HCT116 (cell line): ENCODE measurements around the gene CPSF7. TPM values are rescaled to one million over a fixed set of nuclear protein-coding genes. Genes with fewer than 3 reads are reported as not detected.

Experiments
- ATAC-seq: fragments of 200-7000 bp; cut with Tn5 transposase; 2 replicates; pipeline ENCODE4 v1.9.1; 2020; ENCODE audit warnings: mild to moderate bottlenecking, moderate library complexity
- BruUV-seq: library from RNA; stranded (reverse); fragments of 400-500 nt; replicated peaks from 2 replicates; lab custom pipeline; 2021; lab: Mats Ljungman, UMichigan
- CTCF ChIA-PET: fragments of 300-600 bp; sonication (Branson Sonifier 250); formaldehyde crosslinking; loops from one replicate; lab custom pipeline; 2021; ENCODE audit warnings: antibody characterized with exemption; lab: Charles Lee
- POLR2A ChIA-PET: fragments of 300-600, 350-600 bp; sonication (Branson Sonifier 250); formaldehyde crosslinking; loops from one replicate; lab custom pipeline; 2021; ENCODE audit warnings: antibody characterized with exemption; lab: Charles Lee
- RAD21 ChIA-PET, 2 experiments: fragments of 300-600 bp; sonication (Branson Sonifier 250); formaldehyde crosslinking; loops; one replicate each; lab custom pipeline; 2023; ENCODE audit warnings: low total read pairs in 2 of 2; ENCODE audit not compliant: uncharacterized antibody in 2 of 2, unreplicated experiment in 2 of 2, low non-redundant PET in 1 of 2; lab: Charles Lee
- DNase-seq: peaks from one replicate; pipeline ENCODE4 v3.0.0-alpha.2; 2010; ENCODE audit warnings: low read depth, low spot score
- H2AFZ ChIP-seq: fragments of 200-600 bp; shearing (Covaris generic), sonication (generic); 2 replicates; pipeline ENCODE4 v1.6.1; 2017; ENCODE audit warnings: low read depth, mixed run types, mixed read lengths, antibody characterized with exemption, low read length; ENCODE audit not compliant: poor library complexity, severe bottlenecking
- H3K27ac ChIP-seq: 2 replicates; pipeline ENCODE4 v1.5.1; 2012; ENCODE audit warnings: low read depth, low read length
- H3K27me3 ChIP-seq: fragments of 200-600 bp; sonication (generic); 2 replicates; pipeline ENCODE4 v1.6.1; 2016; ENCODE audit warnings: mixed run types, low read length, mixed read lengths; ENCODE audit not compliant: insufficient read depth
- H3K36me3 ChIP-seq, 2 experiments: fragments of 200-500 bp in 1 of 2; fragments of 200-600 bp in 1 of 2; sonication (Bioruptor generic) in 1 of 2; sonication (generic) in 1 of 2; 2 replicates each; pipeline versions ENCODE4 v1.5.1 to v1.6.1; 2014 to 2016; ENCODE audit warnings: low read length in 2 of 2, inconsistent platforms in 1 of 2, mixed read lengths in 1 of 2, mixed run types in 1 of 2; ENCODE audit not compliant: insufficient read depth in 2 of 2, control insufficient read depth in 1 of 2
- H3K4me1 ChIP-seq, 2 experiments: fragments of 200-600 bp in 1 of 2; sonication (generic) in 1 of 2; 2 replicates each; pipeline versions ENCODE4 v1.5.1 to v1.6.1; 2012 to 2017; ENCODE audit warnings: low read length in 2 of 2, inconsistent platforms in 1 of 2, mild to moderate bottlenecking in 1 of 2, mixed read lengths in 1 of 2, mixed run types in 1 of 2, moderate library complexity in 1 of 2; ENCODE audit not compliant: insufficient read depth in 2 of 2, control insufficient read depth in 1 of 2
- H3K4me2 ChIP-seq: fragments of 200-600 bp; sonication (generic); 2 replicates; pipeline ENCODE4 v1.6.1; 2017; ENCODE audit warnings: mixed run types, low read length, mixed read lengths
- H3K4me3 ChIP-seq, 2 experiments: fragments of 200-600 bp in 1 of 2; sonication (generic) in 1 of 2; replicated peaks in 1 of 2; 2 replicates each; pipeline ENCODE4 v1.5.1; 2011 to 2016; ENCODE audit warnings: low read length in 2 of 2, control low read depth in 1 of 2, low read depth in 1 of 2, mild to moderate bottlenecking in 1 of 2, mixed read lengths in 1 of 2, mixed run types in 1 of 2
- H3K79me2 ChIP-seq: fragments of 200-600 bp; sonication (generic); 2 replicates; pipeline ENCODE4 v1.6.1; 2017; ENCODE audit warnings: mild to moderate bottlenecking, mixed run types, low read length, moderate library complexity, mixed read lengths; ENCODE audit not compliant: insufficient read depth
- H3K9ac ChIP-seq: fragments of 200-600 bp; sonication (generic); 2 replicates; pipeline ENCODE4 v1.6.1; 2016; ENCODE audit warnings: low read length, mixed read lengths
- H3K9me2 ChIP-seq: fragments of 200-600 bp; sonication (generic), shearing (Covaris generic); 2 replicates; pipeline ENCODE4 v1.6.1; 2017; ENCODE audit warnings: mixed run types, mild to moderate bottlenecking, moderate library complexity; ENCODE audit not compliant: insufficient read depth
- H3K9me3 ChIP-seq, 2 experiments: fragments of 200-500 bp in 1 of 2; fragments of 200-600 bp in 1 of 2; sonication (Bioruptor generic) in 1 of 2; sonication (generic) in 1 of 2; 2 replicates each; pipeline ENCODE4 v1.6.1; 2014 to 2017; ENCODE audit warnings: low read length in 2 of 2, mixed read lengths in 2 of 2, inconsistent platforms in 1 of 2, low read depth in 1 of 2, mild to moderate bottlenecking in 1 of 2, mixed run types in 1 of 2, moderate library complexity in 1 of 2; ENCODE audit not compliant: control insufficient read depth in 1 of 2, insufficient read depth in 1 of 2
- H4K20me1 ChIP-seq: fragments of 200-600 bp; sonication (generic), shearing (Covaris generic); 2 replicates; pipeline ENCODE4 v1.6.1; 2017; ENCODE audit warnings: mixed run types, mild to moderate bottlenecking, moderate library complexity; ENCODE audit not compliant: insufficient read depth
- CBX3 ChIP-seq: IDR thresholded peaks from 2 replicates; pipeline ENCODE4 v1.6.1; 2012; ENCODE audit warnings: low read depth
- CEBPB ChIP-seq: IDR thresholded peaks from 2 replicates; pipeline ENCODE4 v1.6.1; 2012; ENCODE audit warnings: low read depth
- EGR1 ChIP-seq: IDR thresholded peaks from 2 replicates; pipeline ENCODE4 v1.6.1; 2012; ENCODE audit warnings: low read depth
- ELF1 ChIP-seq: IDR thresholded peaks from 2 replicates; pipeline ENCODE4 v1.6.1; 2012; ENCODE audit warnings: low read depth, borderline replicate concordance
- EZH2phosphoT487 ChIP-seq: fragments of 200-600 bp; IDR thresholded peaks from 2 replicates; pipeline ENCODE4 v1.6.1; 2018; ENCODE audit warnings: antibody characterized with exemption, borderline replicate concordance
- JUND ChIP-seq: IDR thresholded peaks from 2 replicates; pipeline ENCODE4 v1.6.1; 2012
- POLR2A ChIP-seq: IDR thresholded peaks from 2 replicates; pipeline ENCODE4 v1.7.0; 2011; ENCODE audit warnings: borderline replicate concordance; ENCODE audit not compliant: insufficient read depth, insufficient read length; ENCODE audit errors: extremely low read depth
- POLR2AphosphoS5 ChIP-seq: IDR thresholded peaks from 2 replicates; pipeline ENCODE4 v1.6.1; 2011; ENCODE audit warnings: mild to moderate bottlenecking, low read depth, low read length, moderate library complexity
- RAD21 ChIP-seq: IDR thresholded peaks from 2 replicates; pipeline ENCODE4 v1.6.1; 2012; ENCODE audit warnings: low read depth, mild to moderate bottlenecking
- TCF7L2 ChIP-seq: IDR thresholded peaks from 2 replicates; pipeline ENCODE4 v1.7.0; 2011; ENCODE audit warnings: borderline replicate concordance, inconsistent platforms; ENCODE audit not compliant: insufficient read depth, insufficient read length; ENCODE audit errors: extremely low read depth
- ZNF274 ChIP-seq: fragments of 200-500 bp; sonication (Bioruptor generic); IDR thresholded peaks from 2 replicates; pipeline ENCODE4 v1.6.1; 2014; ENCODE audit warnings: mild to moderate bottlenecking, low read depth, low read length, inconsistent platforms
- intact Hi-C: fragments of 100-400 bp; cut with micrococcal nuclease; formaldehyde crosslinking; loops from 2 replicates; pipeline ENCODE4 v1.10.0; 2022
- total RNA-seq: library from RNA; stranded (reverse); gene quantifications from one replicate; pipeline ENCODE4 v1.2.1, GENCODE V29; 2021; ENCODE audit not compliant: unreplicated experiment
- TF ChIP-seq, protein P1 (sequence below): IDR thresholded peaks from 2 replicates; pipeline ENCODE4 v1.6.1; 2012
- TF ChIP-seq, protein P2 (sequence below), 3 experiments: fragments of 200-600 bp in 1 of 3; sonication (generic) in 1 of 3; IDR thresholded peaks in 2 of 3; conservative IDR thresholded peaks in 1 of 3; 2 replicates each; pipeline ENCODE4 v1.5.1; 2012 to 2017; ENCODE audit warnings: low read depth in 2 of 3, low read length in 2 of 3, antibody characterized with exemption in 1 of 3, borderline replicate concordance in 1 of 3, control low read depth in 1 of 3, mild to moderate bottlenecking in 1 of 3, mixed read lengths in 1 of 3, mixed run types in 1 of 3, moderate library complexity in 1 of 3; ENCODE audit not compliant: insufficient read depth in 1 of 3
- TF ChIP-seq, protein P3 (sequence below): IDR thresholded peaks from 2 replicates; pipeline ENCODE4 v1.6.1; 2011; ENCODE audit warnings: mild to moderate bottlenecking, low read length, moderate library complexity; ENCODE audit not compliant: insufficient replicate concordance; ENCODE audit errors: extremely low read depth

The CPSF7 gene
- total RNA-seq, 1 experiment from 2014 or later, result 110 TPM

DNA sequence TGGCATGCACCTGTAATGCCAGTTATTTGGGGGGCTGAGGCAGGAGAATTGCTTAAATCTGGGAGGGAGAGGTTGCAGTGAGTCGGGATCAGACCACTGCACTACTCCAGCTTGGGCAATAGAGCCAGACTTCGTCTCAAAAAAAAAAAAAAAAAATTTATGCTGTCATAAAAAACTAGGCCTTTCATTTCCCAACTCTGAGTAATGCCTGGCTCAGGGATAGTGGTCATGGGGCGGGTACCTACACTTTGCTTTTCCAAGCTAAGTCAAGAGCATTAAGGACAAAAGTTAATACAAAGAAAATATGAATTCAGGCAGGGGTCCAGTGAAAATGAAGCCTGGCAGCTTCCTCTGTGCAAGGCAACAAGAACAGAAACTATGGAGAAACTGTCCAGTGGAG, 16.3 kb downstream of the CPSF7 start (continued):
- no peak for TF ChIP-seq EZH2phosphoT487
- TF ChIP-seq JUND, result no peak
- no peak for TF ChIP-seq ELF1
- no peak for TF ChIP-seq ZNF274

DNA sequence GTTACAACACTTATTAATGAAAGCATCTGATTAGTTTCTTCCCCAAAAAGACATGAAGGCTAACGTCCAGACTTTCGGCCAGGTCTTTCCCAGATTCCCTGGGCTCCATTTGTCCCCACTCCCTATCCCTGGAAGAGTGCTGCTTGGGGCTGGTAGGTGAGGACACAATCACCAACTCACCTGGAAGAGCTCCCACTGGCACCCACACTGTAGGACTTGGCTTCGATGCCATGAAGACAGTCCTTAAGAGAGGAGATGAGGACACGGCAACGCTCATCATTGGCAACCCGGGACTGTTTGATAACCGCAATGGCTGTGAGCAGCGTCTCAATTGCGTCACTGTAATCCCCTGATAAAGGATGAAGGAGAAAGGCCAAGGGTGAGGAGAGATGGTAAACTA, 18.2 kb downstream of the CPSF7 start:
- Histone ChIP-seq H3K27ac (no peak overlapping the region), H3K9ac (no peak overlapping the region), H2AFZ (no peak overlapping the region), H3K36me3 (peaks cover 69 to 78% of the 10 kb centered on the region in 2 experiments), H3K9me3 (no peaks in the 10 kb centered on the region), H4K20me1 (peaks cover 8% of the 10 kb centered on the region; the same call in 1 of the 2 replicates), H3K27me3 (no peaks in the 10 kb centered on the region), H3K4me1 (no peaks in the 10 kb centered on the region), H3K4me3 (no peak overlapping the region), H3K79me2 (peaks cover 45% of the 10 kb centered on the region), H3K4me2 (no peak overlapping the region), H3K9me2 (no peaks in the 10 kb centered on the region)
- DNase-seq (no peak), ATAC-seq (no peak)
- no TSS peak for BruUV-seq
- ChIA-PET POLR2A (no interaction called here), RAD21 (no interaction called here), CTCF (no interaction called here)
- TF ChIP-seq, protein P1, sequence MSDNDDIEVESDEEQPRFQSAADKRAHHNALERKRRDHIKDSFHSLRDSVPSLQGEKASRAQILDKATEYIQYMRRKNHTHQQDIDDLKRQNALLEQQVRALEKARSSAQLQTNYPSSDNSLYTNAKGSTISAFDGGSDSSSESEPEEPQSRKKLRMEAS, result no peak
- no peak for TF ChIP-seq CBX3
- TF ChIP-seq CEBPB, result no peak
- TF ChIP-seq POLR2AphosphoS5, result no peak
- TF ChIP-seq, protein P2, sequence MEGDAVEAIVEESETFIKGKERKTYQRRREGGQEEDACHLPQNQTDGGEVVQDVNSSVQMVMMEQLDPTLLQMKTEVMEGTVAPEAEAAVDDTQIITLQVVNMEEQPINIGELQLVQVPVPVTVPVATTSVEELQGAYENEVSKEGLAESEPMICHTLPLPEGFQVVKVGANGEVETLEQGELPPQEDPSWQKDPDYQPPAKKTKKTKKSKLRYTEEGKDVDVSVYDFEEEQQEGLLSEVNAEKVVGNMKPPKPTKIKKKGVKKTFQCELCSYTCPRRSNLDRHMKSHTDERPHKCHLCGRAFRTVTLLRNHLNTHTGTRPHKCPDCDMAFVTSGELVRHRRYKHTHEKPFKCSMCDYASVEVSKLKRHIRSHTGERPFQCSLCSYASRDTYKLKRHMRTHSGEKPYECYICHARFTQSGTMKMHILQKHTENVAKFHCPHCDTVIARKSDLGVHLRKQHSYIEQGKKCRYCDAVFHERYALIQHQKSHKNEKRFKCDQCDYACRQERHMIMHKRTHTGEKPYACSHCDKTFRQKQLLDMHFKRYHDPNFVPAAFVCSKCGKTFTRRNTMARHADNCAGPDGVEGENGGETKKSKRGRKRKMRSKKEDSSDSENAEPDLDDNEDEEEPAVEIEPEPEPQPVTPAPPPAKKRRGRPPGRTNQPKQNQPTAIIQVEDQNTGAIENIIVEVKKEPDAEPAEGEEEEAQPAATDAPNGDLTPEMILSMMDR (IDR thresholded peaks at IDR 0.05 in 2 of 3, conservative IDR thresholded peaks at IDR 0.05 in 1 of 3; ENCODE audit: borderline replicate concordance in 1 of 3, insufficient read depth in 1 of 3, low read depth in 2 of 3, low read length in 2 of 3), result no peak
- no peak for TF ChIP-seq TCF7L2
- TF ChIP-seq ELF1, result no peak
- TF ChIP-seq, protein P3, sequence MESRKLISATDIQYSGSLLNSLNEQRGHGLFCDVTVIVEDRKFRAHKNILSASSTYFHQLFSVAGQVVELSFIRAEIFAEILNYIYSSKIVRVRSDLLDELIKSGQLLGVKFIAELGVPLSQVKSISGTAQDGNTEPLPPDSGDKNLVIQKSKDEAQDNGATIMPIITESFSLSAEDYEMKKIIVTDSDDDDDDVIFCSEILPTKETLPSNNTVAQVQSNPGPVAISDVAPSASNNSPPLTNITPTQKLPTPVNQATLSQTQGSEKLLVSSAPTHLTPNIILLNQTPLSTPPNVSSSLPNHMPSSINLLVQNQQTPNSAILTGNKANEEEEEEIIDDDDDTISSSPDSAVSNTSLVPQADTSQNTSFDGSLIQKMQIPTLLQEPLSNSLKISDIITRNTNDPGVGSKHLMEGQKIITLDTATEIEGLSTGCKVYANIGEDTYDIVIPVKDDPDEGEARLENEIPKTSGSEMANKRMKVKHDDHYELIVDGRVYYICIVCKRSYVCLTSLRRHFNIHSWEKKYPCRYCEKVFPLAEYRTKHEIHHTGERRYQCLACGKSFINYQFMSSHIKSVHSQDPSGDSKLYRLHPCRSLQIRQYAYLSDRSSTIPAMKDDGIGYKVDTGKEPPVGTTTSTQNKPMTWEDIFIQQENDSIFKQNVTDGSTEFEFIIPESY, result no peak
- no peak for TF ChIP-seq RAD21
- TF ChIP-seq POLR2A, result no peak
- no peak for TF ChIP-seq EGR1
- TF ChIP-seq JUND, result no peak
- no peak for TF ChIP-seq ZNF274
- intact Hi-C loops, result no loop called here
